Measurements from ENCODE around the gene CSNK1D.

Gene CSNK1D

DNA sequence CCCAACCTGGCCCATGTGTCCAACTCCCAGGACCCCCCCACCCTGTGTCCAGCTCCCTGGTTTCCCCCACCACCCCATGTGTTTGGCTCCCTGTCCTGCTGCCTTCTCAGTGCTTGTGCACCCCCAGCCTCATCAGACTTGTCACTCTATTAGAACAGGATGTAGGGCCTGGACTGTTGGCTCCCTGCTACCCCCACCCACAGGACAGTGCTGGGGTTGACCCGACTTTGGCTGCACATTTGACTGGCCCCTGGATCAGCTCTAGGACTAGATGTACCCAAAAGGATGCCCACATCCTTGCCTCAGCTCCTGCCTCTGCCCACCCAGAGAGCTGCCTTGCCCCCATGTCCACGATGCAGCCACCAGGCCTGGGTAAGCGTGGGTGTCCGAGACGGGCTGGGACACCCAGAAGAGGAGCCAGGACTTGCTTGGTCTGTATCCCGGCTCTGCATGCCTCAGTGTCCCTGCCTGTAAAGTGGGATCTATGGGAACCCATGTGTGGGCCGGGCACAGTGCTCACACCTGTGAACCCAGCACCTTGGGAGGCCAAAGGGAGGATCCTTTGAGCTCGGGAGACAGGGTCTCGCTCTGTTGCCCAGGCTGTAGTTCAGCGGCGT lies 59.4 kb downstream of the CSNK1D start:
- Histone ChIP-seq H3K4me3 (ENCODE audit: low read depth, low read length) (no peak overlapping the region), H3K9me3 (ENCODE audit: control insufficient read depth, insufficient read depth, low read depth, low read length) (no peaks in the 10 kb centered on the region), H3K27ac (ENCODE audit: extremely low read depth, low read depth, low read length) (no peak overlapping the region), H3K36me3 (ENCODE audit: control insufficient read depth in 2 of 2, insufficient read depth in 1 of 2, low read length in 2 of 2) (no peaks in the 10 kb centered on the region; a peak in 1 of 3 replicates), H3K4me1 (ENCODE audit: control insufficient read depth, insufficient read depth, low read length) (0 out of 2 replicates have a peak, but pooled peaks cover 7% of the 10 kb centered on the region)
- TF ChIP-seq ZNF423 (tag by site-specific recombination; IDR thresholded peaks at IDR 0.05) = no peak
- no peak for TF ChIP-seq PBX3 (CRISPR knock-in tag; IDR thresholded peaks at IDR 0.05)
- no peak for TF ChIP-seq PRDM4 (tag by site-specific recombination; IDR thresholded peaks at IDR 0.05)
- TF ChIP-seq ZFP37 (tag by site-specific recombination; IDR thresholded peaks at IDR 0.05) = no peak
- no peak for TF ChIP-seq ZNF184 (tag by site-specific recombination; IDR thresholded peaks at IDR 0.05)
- no peak for TF ChIP-seq ZNF26 (tag by site-specific recombination; IDR thresholded peaks at IDR 0.05)
- no peak for TF ChIP-seq KLF8 (tag by site-specific recombination; IDR thresholded peaks at IDR 0.05)
- no peak for TF ChIP-seq PRDM2 (tag by site-specific recombination; IDR thresholded peaks at IDR 0.05; ENCODE audit: borderline replicate concordance)
- no peak for TF ChIP-seq ZBTB1 (tag by site-specific recombination; IDR thresholded peaks at IDR 0.05)
- TF ChIP-seq MEIS1 (CRISPR knock-in tag; IDR thresholded peaks at IDR 0.05; ENCODE audit: borderline replicate concordance) = no peak
- no peak for TF ChIP-seq ZNF10 (tag by site-specific recombination; IDR thresholded peaks at IDR 0.05)
- TF ChIP-seq SCRT2 (tag by site-specific recombination; IDR thresholded peaks at IDR 0.05) = no peak
- TF ChIP-seq ZFHX2 (tag by site-specific recombination; conservative IDR thresholded peaks at IDR 0.05) = no peak
- TF ChIP-seq, protein P1, sequence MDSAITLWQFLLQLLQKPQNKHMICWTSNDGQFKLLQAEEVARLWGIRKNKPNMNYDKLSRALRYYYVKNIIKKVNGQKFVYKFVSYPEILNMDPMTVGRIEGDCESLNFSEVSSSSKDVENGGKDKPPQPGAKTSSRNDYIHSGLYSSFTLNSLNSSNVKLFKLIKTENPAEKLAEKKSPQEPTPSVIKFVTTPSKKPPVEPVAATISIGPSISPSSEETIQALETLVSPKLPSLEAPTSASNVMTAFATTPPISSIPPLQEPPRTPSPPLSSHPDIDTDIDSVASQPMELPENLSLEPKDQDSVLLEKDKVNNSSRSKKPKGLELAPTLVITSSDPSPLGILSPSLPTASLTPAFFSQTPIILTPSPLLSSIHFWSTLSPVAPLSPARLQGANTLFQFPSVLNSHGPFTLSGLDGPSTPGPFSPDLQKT (IDR thresholded peaks at IDR 0.05; ENCODE audit: borderline replicate concordance, low read depth, low read length) = no peak
- TF ChIP-seq ZIC2 (tag by site-specific recombination; IDR thresholded peaks at IDR 0.05) = no peak
- ChIA-PET POLR2A (interaction anchor here (0.6 to 1.2 kb wide), 4 partner anchors 8 to 310 kb away, joined by 3 to 6 read pairs (median 4); no protein-coding TSS in a partner anchor), CTCF (interaction anchor here (0.7 to 1.3 kb wide), 2 partner anchors 8 to 22 kb away, joined by 4 to 7 read pairs; no protein-coding TSS in a partner anchor)
